D721Med (cell line): ENCODE measurements around the gene ATRNL1.

Experiments
- DNase-seq: peaks from one replicate; pipeline ENCODE4 v3.0.0; 2011; ENCODE audit warnings: low spot score; ENCODE audit not compliant: insufficient read length
- FAIRE-seq: peaks from 2 replicates; lab custom pipeline; 2011; peaks lifted over from hg19 to GRCh38; lab: Jason Lieb, UNC
- TF ChIP-seq, protein P1 (sequence below): IDR thresholded peaks from 2 replicates; pipeline ENCODE4 v1.5.1; 2012; ENCODE audit warnings: mild to moderate bottlenecking, control low read depth; ENCODE audit not compliant: insufficient read depth; ENCODE audit errors: missing control alignments

The ATRNL1 gene

DNA sequence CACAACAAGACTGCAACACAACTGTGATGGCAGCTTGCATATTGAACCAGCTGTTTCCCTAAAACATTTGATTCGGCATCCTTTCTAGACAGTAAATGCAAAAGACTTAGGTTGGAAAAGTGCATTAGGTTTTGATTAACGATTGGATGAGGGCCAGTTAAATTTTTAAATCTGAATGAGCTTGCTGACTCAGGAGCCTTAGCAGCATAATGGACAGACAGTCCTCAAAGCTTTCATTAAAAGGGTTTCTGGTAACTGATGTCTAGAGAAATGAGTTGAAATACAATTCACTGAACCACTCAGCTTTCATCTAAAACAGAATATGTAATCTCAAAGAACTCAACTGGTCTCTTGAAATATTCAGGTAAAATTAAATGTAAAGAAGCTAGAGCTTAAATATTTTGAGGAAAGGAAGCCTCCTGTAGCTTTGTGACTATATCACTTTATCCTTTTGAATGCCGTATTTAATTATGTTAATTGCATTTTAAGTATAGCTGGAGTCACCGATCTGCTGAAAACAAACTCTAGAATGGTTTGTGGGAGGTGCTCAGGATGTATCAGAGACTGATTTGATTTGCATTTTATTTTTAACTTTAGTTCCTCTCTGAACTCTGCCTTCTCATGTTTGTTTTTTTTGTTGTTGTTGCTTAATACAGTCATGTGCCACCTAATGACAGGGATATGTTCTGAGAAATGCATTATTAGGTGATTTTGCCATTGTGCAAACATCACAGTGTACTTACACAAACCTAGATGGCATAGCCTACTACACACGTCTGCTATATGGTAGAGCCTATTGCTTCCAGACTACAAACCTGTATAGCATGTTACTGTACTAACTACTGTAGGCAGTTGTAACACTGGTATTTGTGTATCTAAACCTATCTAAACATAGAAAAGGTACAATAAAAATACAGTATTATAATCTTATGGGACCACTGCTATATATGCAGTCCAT, 29.2 kb upstream of the ATRNL1 start:
- TF ChIP-seq, protein P1, sequence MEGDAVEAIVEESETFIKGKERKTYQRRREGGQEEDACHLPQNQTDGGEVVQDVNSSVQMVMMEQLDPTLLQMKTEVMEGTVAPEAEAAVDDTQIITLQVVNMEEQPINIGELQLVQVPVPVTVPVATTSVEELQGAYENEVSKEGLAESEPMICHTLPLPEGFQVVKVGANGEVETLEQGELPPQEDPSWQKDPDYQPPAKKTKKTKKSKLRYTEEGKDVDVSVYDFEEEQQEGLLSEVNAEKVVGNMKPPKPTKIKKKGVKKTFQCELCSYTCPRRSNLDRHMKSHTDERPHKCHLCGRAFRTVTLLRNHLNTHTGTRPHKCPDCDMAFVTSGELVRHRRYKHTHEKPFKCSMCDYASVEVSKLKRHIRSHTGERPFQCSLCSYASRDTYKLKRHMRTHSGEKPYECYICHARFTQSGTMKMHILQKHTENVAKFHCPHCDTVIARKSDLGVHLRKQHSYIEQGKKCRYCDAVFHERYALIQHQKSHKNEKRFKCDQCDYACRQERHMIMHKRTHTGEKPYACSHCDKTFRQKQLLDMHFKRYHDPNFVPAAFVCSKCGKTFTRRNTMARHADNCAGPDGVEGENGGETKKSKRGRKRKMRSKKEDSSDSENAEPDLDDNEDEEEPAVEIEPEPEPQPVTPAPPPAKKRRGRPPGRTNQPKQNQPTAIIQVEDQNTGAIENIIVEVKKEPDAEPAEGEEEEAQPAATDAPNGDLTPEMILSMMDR: no peak
- DNase-seq: no peak
- no peak for FAIRE-seq

DNA sequence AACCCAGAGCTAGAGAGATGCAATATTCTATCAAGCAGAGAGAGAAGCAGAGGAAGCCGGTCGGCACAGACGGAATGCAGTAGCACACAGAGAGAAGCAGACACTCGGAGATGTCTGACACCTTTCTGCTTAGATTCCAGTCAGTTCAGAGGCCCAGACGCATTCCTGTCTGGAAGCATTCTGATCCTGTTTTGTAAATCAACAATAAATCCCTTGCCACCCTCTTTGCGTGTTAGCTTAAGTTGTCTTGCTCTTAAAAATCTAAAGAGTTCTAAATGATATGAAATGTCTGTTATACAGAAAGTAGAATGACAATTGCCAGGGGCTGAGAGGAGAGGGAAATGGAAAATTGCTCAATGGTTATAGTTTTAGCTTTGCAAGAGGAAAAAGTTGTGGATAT, 27.4 kb upstream of the ATRNL1 start:
- DNase-seq: no peak
- TF ChIP-seq, protein P1: no peak
- FAIRE-seq: no peak

DNA sequence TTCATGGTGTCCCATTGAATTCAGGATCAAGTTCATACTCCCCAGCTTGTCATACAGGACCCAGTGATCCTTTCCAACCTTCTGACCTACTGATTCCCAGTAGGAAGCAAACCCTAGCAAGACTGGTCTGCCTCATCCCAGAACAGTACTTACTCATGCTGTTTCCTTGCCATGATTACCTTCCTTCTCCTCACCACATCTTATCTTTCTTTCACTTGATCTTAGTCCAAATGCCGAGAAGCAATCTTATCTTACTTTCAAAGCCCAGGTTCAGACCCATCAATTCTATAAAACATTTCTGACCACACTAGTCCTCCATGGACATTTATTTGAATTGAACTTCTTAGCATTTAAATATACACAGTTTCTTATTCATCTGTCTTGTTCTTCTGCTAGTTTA, 26.6 kb upstream of the ATRNL1 start:
- no peak for FAIRE-seq
- TF ChIP-seq, protein P1: no peak
- no peak for DNase-seq

GRCh38 chr10:115073796-115074195, 19.4 kb upstream of the ATRNL1 start:
- DNase-seq: no peak
- FAIRE-seq: no peak
- TF ChIP-seq, protein P1: no peak

DNA sequence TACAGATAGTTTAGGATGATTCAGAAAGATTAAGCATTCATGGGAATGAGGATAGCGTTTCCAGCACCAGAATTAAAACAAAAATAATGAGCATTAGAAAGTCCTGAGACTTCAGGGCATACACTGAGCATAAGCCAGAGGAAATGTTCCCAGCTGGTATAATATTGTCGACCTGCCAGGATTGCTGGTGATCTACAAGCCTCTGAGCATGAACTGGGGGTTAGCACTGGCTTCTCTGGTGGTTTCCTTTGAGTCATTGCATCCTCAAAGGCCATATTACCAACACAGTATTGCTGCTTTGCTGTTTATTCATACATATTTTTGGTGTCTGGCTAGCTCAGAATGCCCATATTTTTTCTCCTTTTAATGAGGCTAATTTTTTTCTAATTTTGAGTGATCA, 10.7 kb upstream of the ATRNL1 start:
- TF ChIP-seq, protein P1: no peak
- DNase-seq: no peak
- FAIRE-seq: no peak

- TF ChIP-seq, protein P1: no peak
- DNase-seq: no peak
- no peak for FAIRE-seq
Measured at GRCh38 chr10:115084277-115084850, 8.8 kb upstream of the ATRNL1 start.

DNA sequence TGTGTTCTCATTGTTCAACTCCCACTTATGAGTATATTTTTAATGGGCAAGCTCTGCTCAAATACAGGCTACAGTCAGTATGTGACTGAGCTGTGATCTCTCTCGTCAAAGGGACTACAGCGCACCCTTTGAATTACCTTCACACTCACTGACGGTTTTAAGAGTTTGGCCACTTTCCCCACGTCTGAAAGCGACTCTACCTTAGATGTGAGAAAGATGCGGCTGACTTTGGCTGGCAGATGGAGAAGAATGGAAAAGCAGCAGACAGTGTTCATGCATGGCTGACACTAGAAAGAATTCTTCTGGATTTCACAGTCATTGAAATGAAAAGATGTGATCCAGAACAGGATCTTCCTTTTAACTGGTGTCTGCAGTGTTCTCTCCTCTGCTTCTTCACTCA, 2.0 kb upstream of the ATRNL1 start:
- TF ChIP-seq, protein P1: no peak
- FAIRE-seq (no peak), DNase-seq (no peak)
